NCI-H510A treated with DMSO at 0.1 percent for 48 hours (cell line): ENCODE data around the gene STARD3NL.
"Not testable (repeated sequence)": the region's sequence is repeated elsewhere in the genome, so short reads cannot be mapped to it uniquely, and the experiment has no call there.

Experiments
- DNase-seq: peaks from one replicate; lab custom pipeline; 2025; lab: John Stamatoyannopoulos, UW

The STARD3NL gene

GRCh38 chr7:38269704-38270346 lies 91.8 kb downstream of the STARD3NL start:
- not testable (repeated sequence) for DNase-seq

- not testable (repeated sequence) for DNase-seq
Measured at GRCh38 chr7:38270405-38270804, 92.4 kb downstream of the STARD3NL start.

- DNase-seq: no peak
Measured at GRCh38 chr7:38273286-38273995, 95.4 kb downstream of the STARD3NL start, which contains the start of gene TARP. TSS of gene TARP (minus strand) at chr7:38273636.

- no peak for DNase-seq
Measured at GRCh38 chr7:38274486-38274885, 96.4 kb downstream of the STARD3NL start.

- DNase-seq: no peak
Measured at GRCh38 chr7:38274927-38275620, 97.0 kb downstream of the STARD3NL start.

- DNase-seq: no peak
Measured at GRCh38 chr7:38276096-38276877, 98.2 kb downstream of the STARD3NL start.

- DNase-seq: no peak
Measured at GRCh38 chr7:38280000-38280399, 102.0 kb downstream of the STARD3NL start.
